RWPE1 (cell line): Measurements from ENCODE around the gene RARA.

ENCODE experiments used
- CTCF ChIA-PET: fragments of 350-600 bp; sonication (Branson Sonifier 250); formaldehyde crosslinking; extraction: SDS; loops from one replicate; lab custom pipeline; 2021; lab: Yijun Ruan, JAX
- POLR2A ChIA-PET: fragments of 400-600 bp; formaldehyde crosslinking; extraction: SDS; loops from one replicate; lab custom pipeline; 2020; ENCODE audit warnings: antibody characterized with exemption; ENCODE audit not compliant: low non-redundant PET; lab: Yijun Ruan, JAX
- DNase-seq: peaks from one replicate; pipeline ENCODE4 v3.0.0; 2012; ENCODE audit warnings: low spot score
- H3K27ac ChIP-seq: fragments of 450-650 bp; 2 replicates; pipeline ENCODE4 v1.5.1; 2017
- TF ChIP-seq, protein P1 (sequence below): fragments of 450-650 bp; conservative IDR thresholded peaks from 2 replicates; pipeline ENCODE4 v1.5.1; 2017; ENCODE audit warnings: low read depth, mild to moderate bottlenecking

The RARA gene

DNA sequence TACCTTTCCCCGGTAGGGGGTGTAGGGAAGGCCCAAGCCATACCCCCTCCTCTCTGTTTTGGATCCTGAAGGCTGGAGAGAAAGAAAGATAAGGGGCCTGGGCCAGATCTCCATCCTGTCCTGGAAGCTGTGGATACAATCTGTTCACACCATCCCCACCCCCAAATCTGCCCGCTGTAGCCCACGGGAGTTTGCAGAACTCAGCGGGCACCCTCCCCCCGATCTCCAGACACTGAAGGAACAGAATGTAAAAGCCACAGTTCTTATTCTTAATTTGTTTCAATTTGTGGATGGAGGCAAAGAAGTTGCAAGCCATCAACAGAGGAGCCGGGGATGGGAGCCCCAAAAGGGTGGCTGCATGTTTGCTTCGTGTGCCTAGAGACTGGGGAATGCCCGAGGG lies 28.4 kb downstream of the RARA start:
- POLR2A ChIA-PET: no interaction called here
- CTCF ChIA-PET: interaction anchor here (0.6 to 1.0 kb wide), 2 partner anchors 12 to 27 kb away, joined by 6 read pairs; partner anchors contain the start of gene GJD3
- TF ChIP-seq, protein P1, sequence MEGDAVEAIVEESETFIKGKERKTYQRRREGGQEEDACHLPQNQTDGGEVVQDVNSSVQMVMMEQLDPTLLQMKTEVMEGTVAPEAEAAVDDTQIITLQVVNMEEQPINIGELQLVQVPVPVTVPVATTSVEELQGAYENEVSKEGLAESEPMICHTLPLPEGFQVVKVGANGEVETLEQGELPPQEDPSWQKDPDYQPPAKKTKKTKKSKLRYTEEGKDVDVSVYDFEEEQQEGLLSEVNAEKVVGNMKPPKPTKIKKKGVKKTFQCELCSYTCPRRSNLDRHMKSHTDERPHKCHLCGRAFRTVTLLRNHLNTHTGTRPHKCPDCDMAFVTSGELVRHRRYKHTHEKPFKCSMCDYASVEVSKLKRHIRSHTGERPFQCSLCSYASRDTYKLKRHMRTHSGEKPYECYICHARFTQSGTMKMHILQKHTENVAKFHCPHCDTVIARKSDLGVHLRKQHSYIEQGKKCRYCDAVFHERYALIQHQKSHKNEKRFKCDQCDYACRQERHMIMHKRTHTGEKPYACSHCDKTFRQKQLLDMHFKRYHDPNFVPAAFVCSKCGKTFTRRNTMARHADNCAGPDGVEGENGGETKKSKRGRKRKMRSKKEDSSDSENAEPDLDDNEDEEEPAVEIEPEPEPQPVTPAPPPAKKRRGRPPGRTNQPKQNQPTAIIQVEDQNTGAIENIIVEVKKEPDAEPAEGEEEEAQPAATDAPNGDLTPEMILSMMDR: no peak
- peak overlapping the region; percentile 50 for H3K27ac ChIP-seq
- DNase-seq: no peak

DNA sequence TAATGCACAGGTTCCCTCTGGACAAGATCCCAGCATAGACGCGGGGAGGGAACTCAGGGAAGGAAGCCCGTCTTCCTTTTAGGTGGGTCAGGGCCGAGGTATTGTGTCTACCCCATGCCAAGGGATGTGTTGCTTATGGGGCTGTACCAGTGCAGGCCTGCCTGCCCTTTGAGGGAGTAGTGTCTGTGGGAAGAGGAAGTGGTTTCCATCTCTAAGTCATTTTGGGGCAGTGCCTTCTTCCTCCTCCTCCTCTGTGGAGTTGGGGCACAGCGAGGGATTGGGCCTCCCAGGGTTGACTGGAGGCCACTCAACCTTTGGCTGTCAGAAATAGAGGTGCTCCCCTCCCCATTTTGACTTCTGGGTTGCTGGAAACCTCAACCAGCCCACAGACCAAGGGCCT lies 29.1 kb downstream of the RARA start:
- POLR2A ChIA-PET: no interaction called here
- CTCF ChIA-PET: no interaction called here
- H3K27ac ChIP-seq: peak overlapping the region; percentile 50
- TF ChIP-seq, protein P1: no peak
- DNase-seq: no peak

DNA sequence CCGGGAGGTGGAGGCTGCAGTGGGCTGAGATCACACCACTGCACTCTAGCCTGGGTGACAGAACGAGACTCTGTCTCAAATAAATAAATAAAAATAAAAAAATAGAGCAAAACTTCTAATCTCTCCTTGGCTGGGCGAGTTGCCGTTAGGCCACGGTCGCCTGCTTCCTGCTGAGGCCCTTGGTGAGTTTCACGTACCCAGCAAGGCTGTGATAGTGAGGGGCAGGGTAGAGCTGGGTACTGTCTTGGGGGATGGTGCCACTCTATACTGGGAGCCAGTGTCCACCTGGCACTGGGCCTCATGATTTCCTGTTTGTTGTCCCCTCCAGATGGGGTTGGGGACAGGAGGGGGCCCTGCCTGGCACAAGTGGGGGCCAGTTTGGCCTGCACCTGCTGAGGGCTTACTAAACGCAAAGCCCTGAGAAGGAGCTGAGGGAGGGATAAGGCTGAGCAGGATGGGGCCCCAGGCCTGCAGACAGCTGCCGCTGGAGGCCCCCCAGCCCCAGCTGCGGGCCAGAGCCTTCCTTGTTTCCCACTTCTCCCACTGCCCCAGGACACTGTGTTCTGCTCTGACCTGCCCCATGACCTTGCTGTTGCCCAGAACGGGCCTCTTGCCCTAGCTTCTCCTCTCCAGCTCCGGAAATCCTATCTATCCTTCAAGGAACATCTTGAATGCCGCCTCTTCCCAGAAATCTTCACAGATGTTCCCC lies 30.1 kb downstream of the RARA start:
- POLR2A ChIA-PET: no interaction called here
- TF ChIP-seq, protein P1: no peak
- peak overlapping the region; percentile 50 for H3K27ac ChIP-seq
- CTCF ChIA-PET: interaction anchor here (0.6 kb wide), 1 partner anchor 26 kb away, joined by 4 read pairs; no protein-coding TSS in a partner anchor
- DNase-seq: no peak

DNA sequence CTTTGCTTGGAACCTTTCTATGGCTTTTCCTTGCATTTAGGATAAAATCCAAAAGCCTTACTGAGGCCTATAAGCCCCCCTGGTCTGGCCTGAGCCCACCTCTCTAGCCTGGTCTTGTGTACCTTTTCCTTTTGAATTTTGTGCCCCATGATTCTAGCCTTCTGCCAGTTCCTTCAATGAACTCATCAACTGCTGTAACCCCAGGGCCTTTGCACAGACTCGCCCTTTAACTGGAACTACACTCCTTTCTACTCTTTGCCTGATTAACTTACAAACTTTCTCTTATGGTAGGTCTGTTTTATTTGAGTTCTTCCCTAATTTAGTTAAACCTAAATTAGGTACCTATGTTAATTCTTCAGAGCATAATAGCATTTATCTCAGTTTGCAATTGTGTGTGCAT lies 31.3 kb downstream of the RARA start:
- ChIA-PET CTCF (interaction anchor here (0.5 to 0.6 kb wide), 3 partner anchors 12 to 22 kb away, joined by 3 to 5 read pairs (median 3); no protein-coding TSS in a partner anchor), POLR2A (no interaction called here)
- TF ChIP-seq, protein P1: no peak
- H3K27ac ChIP-seq: no peak overlapping the region
- no peak for DNase-seq

DNA sequence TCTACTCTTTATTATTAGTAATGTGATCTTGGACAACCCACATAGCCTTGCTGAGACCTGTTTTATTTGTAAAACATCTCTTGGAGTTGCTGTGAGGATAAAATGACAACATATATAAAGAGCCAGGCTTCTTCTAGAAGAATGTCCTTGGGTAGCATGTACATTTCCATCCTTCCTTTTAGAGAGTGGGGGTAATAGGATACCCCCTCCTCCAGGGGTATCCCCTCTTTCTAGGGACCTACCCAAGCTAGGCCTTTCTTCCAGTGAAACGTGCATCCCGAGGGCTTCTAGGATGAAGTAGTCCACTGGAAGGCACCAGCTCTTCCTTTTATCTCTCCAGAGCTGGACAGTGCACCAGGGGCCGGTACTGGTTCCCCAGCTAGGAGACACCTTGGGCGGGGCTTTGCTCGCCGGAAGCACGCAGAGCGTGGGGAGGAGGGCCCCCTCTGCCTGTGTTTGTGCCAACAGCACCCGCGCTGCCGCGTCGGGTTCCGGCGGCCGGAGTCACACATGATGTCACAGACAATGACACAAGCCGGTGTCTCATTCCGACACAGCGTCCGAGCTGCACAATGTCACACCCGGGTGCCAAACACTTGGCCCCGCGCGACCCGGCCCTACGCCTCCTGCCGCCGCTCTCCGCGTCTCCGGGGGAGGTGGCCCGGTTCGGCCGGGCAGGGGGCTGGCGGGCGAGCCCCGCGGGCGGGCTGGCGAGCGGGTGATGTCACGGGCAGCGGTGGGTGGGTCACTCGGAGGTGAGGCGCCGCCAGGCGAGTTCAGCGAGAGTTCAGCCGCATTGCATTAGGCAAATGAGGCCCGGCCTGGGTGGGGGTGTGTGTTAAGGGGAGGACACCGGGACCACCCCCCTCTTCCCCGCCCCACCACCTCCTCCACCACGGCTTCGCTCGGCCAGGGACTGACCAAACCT lies 32.2 kb downstream of the RARA start:
- POLR2A ChIA-PET: interaction anchor here (1.0 kb wide), 1 partner anchor 27 kb away, joined by 3 read pairs; no protein-coding TSS in a partner anchor
- DNase-seq: peak; percentile 68
- H3K27ac ChIP-seq: peak overlapping the region; percentile 96
- TF ChIP-seq, protein P1: no peak
- CTCF ChIA-PET: interaction anchor here (0.6 kb wide), 3 partner anchors 11 to 1322 kb away, joined by 3 read pairs; no protein-coding TSS in a partner anchor
